ENCODE results near the gene PRSS56.

The PRSS56 gene

GRCh38 chr2:232516551-232516950 lies 3.6 kb upstream of the PRSS56 start:
- Histone ChIP-seq H3K27ac (ENCODE audit: low read depth in 2 of 2, low read length in 2 of 2) (no peak overlapping the region), H3K27me3 (ENCODE audit: control insufficient read depth in 2 of 2, insufficient read depth in 2 of 2, low read length in 2 of 2) (peaks cover 3 to 7% of the 10 kb centered on the region in 2 donors), H3K36me3 (ENCODE audit: control insufficient read depth in 2 of 2, insufficient read depth in 2 of 2, low read length in 2 of 2) (no peaks in the 10 kb centered on the region), H3K9ac (ENCODE audit: low read depth in 1 of 2, low read length in 2 of 2) (no peak overlapping the region), H3K9me3 (ENCODE audit: control insufficient read depth in 2 of 2, low read length in 2 of 2) (no peaks in the 10 kb centered on the region), H3K4me3 (ENCODE audit: low read length in 2 of 2) (no peak overlapping the region), H3K4me1 (ENCODE audit: control insufficient read depth in 2 of 2, insufficient read depth in 2 of 2, low read length in 2 of 2) (no peaks in the 10 kb centered on the region)

GRCh38 chr2:232518844-232519243 lies 1.3 kb upstream of the PRSS56 start:
- no peak overlapping the region for H3K4me3 ChIP-seq (ENCODE audit: low read length in 2 of 2)

GRCh38 chr2:232520489-232520888 lies 301 bp downstream of the PRSS56 start:
- no peaks in the 10 kb centered on the region for H3K9me3 ChIP-seq (ENCODE audit: control insufficient read depth in 2 of 2, low read length in 2 of 2)
- no peak overlapping the region for H3K27ac ChIP-seq (ENCODE audit: low read depth in 2 of 2, low read length in 2 of 2)
- H3K36me3 ChIP-seq (ENCODE audit: control insufficient read depth in 2 of 2, insufficient read depth in 2 of 2, low read length in 2 of 2), result no peaks in the 10 kb centered on the region
- H3K27me3 ChIP-seq (ENCODE audit: control insufficient read depth in 2 of 2, insufficient read depth in 2 of 2, low read length in 2 of 2), result peaks cover 20% of the 10 kb centered on the region in 2 donors
- no peaks in the 10 kb centered on the region for H3K4me1 ChIP-seq (ENCODE audit: control insufficient read depth in 2 of 2, insufficient read depth in 2 of 2, low read length in 2 of 2)
- H3K4me3 ChIP-seq (ENCODE audit: low read length in 2 of 2), result no peak overlapping the region
- no peak overlapping the region for H3K9ac ChIP-seq (ENCODE audit: low read depth in 1 of 2, low read length in 2 of 2)

More at GRCh38 chr2:232518844-232519243, 1.3 kb upstream of the PRSS56 start:
- Histone ChIP-seq H3K4me1 (ENCODE audit: control insufficient read depth in 2 of 2, insufficient read depth in 2 of 2, low read length in 2 of 2) (no peaks in the 10 kb centered on the region), H3K27me3 (ENCODE audit: control insufficient read depth in 2 of 2, insufficient read depth in 2 of 2, low read length in 2 of 2) (peaks cover 12 to 13% of the 10 kb centered on the region in 2 donors), H3K27ac (ENCODE audit: low read depth in 2 of 2, low read length in 2 of 2) (no peak overlapping the region), H3K9ac (ENCODE audit: low read depth in 1 of 2, low read length in 2 of 2) (no peak overlapping the region), H3K9me3 (ENCODE audit: control insufficient read depth in 2 of 2, low read length in 2 of 2) (no peaks in the 10 kb centered on the region), H3K36me3 (ENCODE audit: control insufficient read depth in 2 of 2, insufficient read depth in 2 of 2, low read length in 2 of 2) (no peaks in the 10 kb centered on the region)

- H3K9me3 ChIP-seq (ENCODE audit: control insufficient read depth in 2 of 2, low read length in 2 of 2), result no peaks in the 10 kb centered on the region
- no peak overlapping the region for H3K9ac ChIP-seq (ENCODE audit: low read depth in 1 of 2, low read length in 2 of 2)
- H3K27ac ChIP-seq (ENCODE audit: low read depth in 2 of 2, low read length in 2 of 2), result no peak overlapping the region
- no peaks in the 10 kb centered on the region for H3K4me1 ChIP-seq (ENCODE audit: control insufficient read depth in 2 of 2, insufficient read depth in 2 of 2, low read length in 2 of 2)
- H3K36me3 ChIP-seq (ENCODE audit: control insufficient read depth in 2 of 2, insufficient read depth in 2 of 2, low read length in 2 of 2), result no peaks in the 10 kb centered on the region
- no peak overlapping the region for H3K4me3 ChIP-seq (ENCODE audit: low read length in 2 of 2)
- peaks cover 20% of the 10 kb centered on the region in 2 donors for H3K27me3 ChIP-seq (ENCODE audit: control insufficient read depth in 2 of 2, insufficient read depth in 2 of 2, low read length in 2 of 2)
Observed at GRCh38 chr2:232521098-232521497, 910 bp downstream of the PRSS56 start.

GRCh38 chr2:232521959-232522622 lies 1.9 kb downstream of the PRSS56 start:
- Histone ChIP-seq H3K4me1 (ENCODE audit: control insufficient read depth in 2 of 2, insufficient read depth in 2 of 2, low read length in 2 of 2) (no peaks in the 10 kb centered on the region), H3K36me3 (ENCODE audit: control insufficient read depth in 2 of 2, insufficient read depth in 2 of 2, low read length in 2 of 2) (no peaks in the 10 kb centered on the region), H3K27ac (ENCODE audit: low read depth in 2 of 2, low read length in 2 of 2) (no peak overlapping the region), H3K4me3 (ENCODE audit: low read length in 2 of 2) (no peak overlapping the region), H3K27me3 (ENCODE audit: control insufficient read depth in 2 of 2, insufficient read depth in 2 of 2, low read length in 2 of 2) (peaks cover 20% of the 10 kb centered on the region in 2 donors), H3K9ac (ENCODE audit: low read depth in 1 of 2, low read length in 2 of 2) (no peak overlapping the region), H3K9me3 (ENCODE audit: control insufficient read depth in 2 of 2, low read length in 2 of 2) (no peaks in the 10 kb centered on the region)

GRCh38 chr2:232522623-232523401 lies 2.6 kb downstream of the PRSS56 start:
- Histone ChIP-seq H3K9me3 (ENCODE audit: control insufficient read depth in 2 of 2, low read length in 2 of 2) (no peaks in the 10 kb centered on the region), H3K36me3 (ENCODE audit: control insufficient read depth in 2 of 2, insufficient read depth in 2 of 2, low read length in 2 of 2) (no peaks in the 10 kb centered on the region), H3K27me3 (ENCODE audit: control insufficient read depth in 2 of 2, insufficient read depth in 2 of 2, low read length in 2 of 2) (peaks cover 20% of the 10 kb centered on the region in 2 donors), H3K9ac (ENCODE audit: low read depth in 1 of 2, low read length in 2 of 2) (no peak overlapping the region), H3K4me1 (ENCODE audit: control insufficient read depth in 2 of 2, insufficient read depth in 2 of 2, low read length in 2 of 2) (no peaks in the 10 kb centered on the region), H3K4me3 (ENCODE audit: low read length in 2 of 2) (no peak overlapping the region), H3K27ac (ENCODE audit: low read depth in 2 of 2, low read length in 2 of 2) (no peak overlapping the region)

- Histone ChIP-seq H3K4me1 (ENCODE audit: control insufficient read depth in 2 of 2, insufficient read depth in 2 of 2, low read length in 2 of 2) (no peaks in the 10 kb centered on the region), H3K9me3 (ENCODE audit: control insufficient read depth in 2 of 2, low read length in 2 of 2) (no peaks in the 10 kb centered on the region), H3K36me3 (ENCODE audit: control insufficient read depth in 2 of 2, insufficient read depth in 2 of 2, low read length in 2 of 2) (no peaks in the 10 kb centered on the region), H3K27me3 (ENCODE audit: control insufficient read depth in 2 of 2, insufficient read depth in 2 of 2, low read length in 2 of 2) (peaks cover 20% of the 10 kb centered on the region in 2 donors), H3K9ac (ENCODE audit: low read depth in 1 of 2, low read length in 2 of 2) (no peak overlapping the region), H3K4me3 (ENCODE audit: low read length in 2 of 2) (no peak overlapping the region), H3K27ac (ENCODE audit: low read depth in 2 of 2, low read length in 2 of 2) (no peak overlapping the region)
Observed at GRCh38 chr2:232523402-232523681, 3.2 kb downstream of the PRSS56 start.

- no peak overlapping the region for H3K9ac ChIP-seq (ENCODE audit: low read depth in 1 of 2, low read length in 2 of 2)
- no peaks in the 10 kb centered on the region for H3K9me3 ChIP-seq (ENCODE audit: control insufficient read depth in 2 of 2, low read length in 2 of 2)
- no peaks in the 10 kb centered on the region for H3K36me3 ChIP-seq (ENCODE audit: control insufficient read depth in 2 of 2, insufficient read depth in 2 of 2, low read length in 2 of 2)
- no peak overlapping the region for H3K27ac ChIP-seq (ENCODE audit: low read depth in 2 of 2, low read length in 2 of 2)
- peaks cover 20 to 21% of the 10 kb centered on the region in 2 donors for H3K27me3 ChIP-seq (ENCODE audit: control insufficient read depth in 2 of 2, insufficient read depth in 2 of 2, low read length in 2 of 2)
- no peaks in the 10 kb centered on the region for H3K4me1 ChIP-seq (ENCODE audit: control insufficient read depth in 2 of 2, insufficient read depth in 2 of 2, low read length in 2 of 2)
- H3K4me3 ChIP-seq (ENCODE audit: low read length in 2 of 2), result no peak overlapping the region
Observed at GRCh38 chr2:232523682-232524597, 3.8 kb downstream of the PRSS56 start.

- Histone ChIP-seq H3K36me3 (ENCODE audit: control insufficient read depth in 2 of 2, insufficient read depth in 2 of 2, low read length in 2 of 2) (no peaks in the 10 kb centered on the region), H3K4me3 (ENCODE audit: low read length in 2 of 2) (no peak overlapping the region), H3K27ac (ENCODE audit: low read depth in 2 of 2, low read length in 2 of 2) (no peak overlapping the region), H3K9me3 (ENCODE audit: control insufficient read depth in 2 of 2, low read length in 2 of 2) (no peaks in the 10 kb centered on the region), H3K9ac (ENCODE audit: low read depth in 1 of 2, low read length in 2 of 2) (no peak overlapping the region), H3K4me1 (ENCODE audit: control insufficient read depth in 2 of 2, insufficient read depth in 2 of 2, low read length in 2 of 2) (no peaks in the 10 kb centered on the region), H3K27me3 (ENCODE audit: control insufficient read depth in 2 of 2, insufficient read depth in 2 of 2, low read length in 2 of 2) (peaks cover 20 to 21% of the 10 kb centered on the region in 2 donors)
Observed at GRCh38 chr2:232524771-232525170, 4.6 kb downstream of the PRSS56 start.

GRCh38 chr2:232525199-232525598 lies 5.0 kb downstream of the PRSS56 start:
- H3K27ac ChIP-seq (ENCODE audit: low read depth in 2 of 2, low read length in 2 of 2), result no peak overlapping the region
- H3K36me3 ChIP-seq (ENCODE audit: control insufficient read depth in 2 of 2, insufficient read depth in 2 of 2, low read length in 2 of 2), result no peaks in the 10 kb centered on the region
- H3K9ac ChIP-seq (ENCODE audit: low read depth in 1 of 2, low read length in 2 of 2), result no peak overlapping the region
- H3K4me3 ChIP-seq (ENCODE audit: low read length in 2 of 2), result no peak overlapping the region
- H3K9me3 ChIP-seq (ENCODE audit: control insufficient read depth in 2 of 2, low read length in 2 of 2), result no peaks in the 10 kb centered on the region
- no peaks in the 10 kb centered on the region for H3K4me1 ChIP-seq (ENCODE audit: control insufficient read depth in 2 of 2, insufficient read depth in 2 of 2, low read length in 2 of 2)
- peaks cover 20 to 21% of the 10 kb centered on the region in 2 donors for H3K27me3 ChIP-seq (ENCODE audit: control insufficient read depth in 2 of 2, insufficient read depth in 2 of 2, low read length in 2 of 2)

Measured in mucosa of rectum (tissue), 2 donors.